GM21367 (cell line): Measurements from ENCODE around the gene ROBO4.

Experiments used
- ATAC-seq: cut with Tn5 transposase; IDR thresholded peaks from one replicate; pipeline ENCODE4 v1.9.1; 2021; ENCODE audit not compliant: unreplicated experiment

The ROBO4 gene

GRCh38 chr11:124919898-124920297, 22.2 kb upstream of the ROBO4 start:
- no peak for ATAC-seq

DNA sequence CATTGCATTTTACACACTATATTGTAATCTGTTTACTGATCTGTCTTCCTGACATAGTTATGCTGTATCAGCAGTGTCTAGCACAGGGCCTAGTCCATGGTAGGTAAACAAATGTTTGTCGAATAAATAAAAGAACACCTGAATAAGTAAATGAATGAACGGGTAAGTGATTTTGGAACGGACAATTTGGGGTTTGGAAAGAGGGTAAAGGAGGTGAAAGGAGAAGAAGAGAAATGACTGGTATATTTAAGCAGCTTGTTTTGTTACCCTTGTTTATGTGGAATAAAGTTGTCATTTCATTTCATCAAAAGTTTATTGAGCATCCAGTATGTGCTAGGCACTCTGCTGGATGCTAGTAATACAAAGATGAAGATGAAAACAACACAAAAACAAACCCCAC, 21.3 kb upstream of the ROBO4 start, which contains the start of gene HEPN1:
HEPN1 (plus strand) TSS at position 301 of the 400 bp plus-strand sequence.
- ATAC-seq = no peak

DNA sequence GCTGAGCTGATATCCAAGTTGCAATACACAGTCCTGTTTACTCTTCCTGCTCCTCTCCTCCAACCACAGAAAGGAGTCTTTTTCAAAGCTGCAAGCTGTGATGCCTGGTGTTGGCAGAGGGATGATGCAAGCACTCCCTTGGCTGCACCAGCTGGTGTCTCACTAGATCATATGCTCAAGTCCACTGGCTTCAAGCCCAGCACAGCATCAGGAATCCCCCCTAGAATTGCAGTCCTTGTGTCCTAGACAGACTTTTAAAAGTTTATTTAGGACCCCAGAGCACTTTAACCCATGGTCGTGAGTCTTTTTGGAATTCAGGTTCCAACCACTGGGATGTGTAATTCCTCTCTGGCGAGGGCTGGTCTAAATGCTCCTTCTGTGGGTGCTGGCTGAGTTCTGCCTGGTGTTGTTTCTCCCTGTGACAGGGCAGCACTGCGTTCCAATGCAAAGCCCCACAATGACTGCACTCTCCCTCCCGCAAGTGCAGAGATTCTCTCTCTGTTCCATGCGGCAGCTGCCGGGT, 19.5 kb upstream of the ROBO4 start:
- ATAC-seq = no peak

DNA sequence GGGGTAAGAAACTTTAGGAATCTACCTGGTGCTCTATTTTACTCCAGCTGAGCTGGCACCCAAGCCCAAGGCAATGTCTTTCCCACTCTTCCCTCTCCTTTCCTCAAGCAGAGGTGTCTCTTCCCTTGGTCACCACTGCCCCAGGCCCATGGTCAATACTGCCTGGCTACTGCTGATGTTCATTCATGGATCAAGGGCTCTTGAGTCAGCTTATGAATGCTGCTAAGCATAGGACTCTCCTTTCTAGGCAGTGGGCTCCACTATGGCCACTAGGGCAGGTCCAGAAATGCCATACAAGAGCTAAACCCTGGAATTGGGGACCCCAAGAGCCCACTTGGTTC, 18.7 kb upstream of the ROBO4 start:
- no peak for ATAC-seq

GRCh38 chr11:124915541-124916369, 18.1 kb upstream of the ROBO4 start:
- no peak for ATAC-seq

- no peak for ATAC-seq
These were observed 5.0 kb upstream of the ROBO4 start for GRCh38 chr11:124902616-124903015.

GRCh38 chr11:124900464-124900863, 2.8 kb upstream of the ROBO4 start:
- no peak for ATAC-seq

GRCh38 chr11:124899383-124900145, 1.9 kb upstream of the ROBO4 start:
- ATAC-seq = no peak

GRCh38 chr11:124898711-124899110, 1.0 kb upstream of the ROBO4 start:
- no peak for ATAC-seq

DNA sequence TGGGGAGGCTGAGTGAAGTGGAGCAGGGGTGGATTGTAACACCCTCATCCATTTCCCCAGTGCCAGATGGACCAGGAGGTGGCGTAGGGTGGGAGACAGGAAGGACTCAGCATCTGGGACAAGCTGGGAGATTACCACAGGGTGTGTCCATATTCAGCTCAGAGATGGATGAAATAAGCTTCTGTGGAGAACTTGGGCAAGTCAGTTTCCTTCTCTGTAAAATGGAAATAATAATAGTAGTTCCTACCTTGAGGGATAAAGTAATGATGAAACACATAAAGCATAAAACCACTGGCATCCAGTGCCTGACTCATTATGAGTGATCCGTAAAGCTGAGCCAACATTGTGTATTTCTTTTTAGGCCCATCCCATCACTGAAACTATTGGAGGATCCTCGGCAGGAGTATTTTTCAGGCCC, 607 bp upstream of the ROBO4 start:
- no peak for ATAC-seq

- no peak for ATAC-seq
These were observed 759 bp downstream of the ROBO4 start for GRCh38 chr11:124896821-124897391.

DNA sequence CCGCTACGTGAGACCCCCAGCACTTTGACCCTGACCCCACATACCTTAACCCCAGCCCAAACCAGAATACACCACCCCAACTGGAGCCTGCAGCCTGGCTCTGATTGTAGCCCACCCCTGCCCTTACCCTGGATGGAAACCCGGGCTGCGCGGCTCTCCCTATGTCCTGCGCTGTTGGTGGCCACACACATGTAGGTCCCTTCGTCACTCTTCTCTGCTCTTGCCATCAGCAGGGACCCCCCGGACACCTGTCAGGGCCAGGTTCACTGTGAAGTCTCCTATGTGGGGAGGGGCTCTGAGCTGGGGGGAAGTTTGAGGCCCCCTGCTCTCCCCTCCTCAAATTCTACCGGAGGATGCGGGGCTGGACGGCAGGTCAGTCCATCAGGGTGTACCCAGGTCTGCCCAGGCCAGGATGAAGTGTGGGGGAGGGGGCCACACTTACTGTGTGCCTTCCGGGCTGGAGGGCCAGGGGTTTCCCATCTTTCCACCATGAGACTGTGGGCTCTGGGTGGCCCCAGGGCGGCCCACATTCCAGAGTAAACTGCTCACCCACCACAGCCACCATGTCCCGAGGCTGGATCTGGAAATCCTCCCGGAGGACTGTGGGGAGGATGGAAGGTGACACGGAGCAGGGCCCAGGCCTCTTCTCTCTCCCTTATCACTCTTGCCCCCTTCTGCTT, 1.5 kb downstream of the ROBO4 start:
- ATAC-seq = no peak

DNA sequence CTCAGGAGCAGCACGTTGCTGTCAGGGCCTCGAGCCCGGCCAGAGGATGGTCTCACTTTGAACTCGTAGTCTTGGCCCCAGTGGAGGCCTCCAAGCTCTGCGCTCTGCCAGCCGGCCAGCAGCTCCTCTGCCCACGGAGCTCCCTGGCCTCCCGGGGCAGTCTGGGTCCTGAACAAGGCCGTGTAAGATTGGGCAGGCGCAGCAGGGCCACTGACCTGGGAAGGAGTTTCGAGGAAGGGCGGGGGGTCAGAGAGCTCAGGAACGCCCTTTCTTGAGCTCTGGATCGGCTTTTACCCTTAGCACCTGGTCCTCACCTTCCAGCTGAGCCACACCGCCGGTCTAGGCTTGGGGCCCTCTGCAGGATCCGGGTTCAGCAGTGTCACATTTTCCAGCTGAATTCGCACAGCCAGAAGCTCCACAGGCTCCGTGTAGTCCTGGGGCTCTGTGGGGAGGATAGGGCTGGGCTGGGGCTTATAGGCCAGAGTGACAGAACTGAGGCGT, 2.1 kb downstream of the ROBO4 start:
- ATAC-seq = no peak

GRCh38 chr11:124894606-124895430, 2.8 kb downstream of the ROBO4 start:
- ATAC-seq = no peak

GRCh38 chr11:124893781-124894401, 3.8 kb downstream of the ROBO4 start:
- no peak for ATAC-seq

GRCh38 chr11:124892750-124893454, 4.8 kb downstream of the ROBO4 start:
- no peak for ATAC-seq

DNA sequence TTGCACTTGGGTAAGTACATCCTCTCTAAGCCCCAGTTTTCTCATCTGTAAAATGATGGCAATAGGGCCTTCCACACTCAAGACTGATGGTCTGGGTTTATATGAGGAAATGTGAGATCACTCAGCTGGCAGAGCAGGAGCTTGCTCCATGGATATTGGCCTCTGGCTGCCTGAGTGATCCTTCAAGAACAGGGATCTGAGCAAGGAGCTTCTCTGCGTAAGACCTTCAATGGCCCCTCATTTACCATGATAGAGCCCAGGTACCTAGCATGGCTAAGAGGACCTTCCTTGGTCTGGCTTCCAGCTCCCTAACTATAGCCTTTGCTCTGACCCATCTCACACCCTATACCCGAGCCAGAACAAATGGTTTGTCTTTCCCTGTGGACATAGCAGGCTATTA, 5.5 kb downstream of the ROBO4 start:
- ATAC-seq = no peak

GRCh38 chr11:124891373-124891861, 6.2 kb downstream of the ROBO4 start:
- ATAC-seq = no peak
